ENCODE data around the gene FEV.

Gene FEV

GRCh38 chr2:218992196-218992595, 7.2 kb upstream of the FEV start:
- no peak for DNase-seq

- no peak for DNase-seq
Measured at GRCh38 chr2:218991674-218992168, 6.7 kb upstream of the FEV start.

GRCh38 chr2:218990612-218991011, 5.6 kb upstream of the FEV start:
- no peak for DNase-seq

GRCh38 chr2:218990052-218990451, 5.1 kb upstream of the FEV start:
- DNase-seq = no peak

GRCh38 chr2:218988650-218989049, 3.7 kb upstream of the FEV start:
- no peak for DNase-seq

GRCh38 chr2:218988164-218988563, 3.2 kb upstream of the FEV start:
- no peak for DNase-seq

GRCh38 chr2:218986148-218986761, 1.3 kb upstream of the FEV start:
- DNase-seq = no peak

GRCh38 chr2:218985325-218986091, 524 bp upstream of the FEV start:
- DNase-seq = no peak

GRCh38 chr2:218984239-218985020, 554 bp downstream of the FEV start:
- DNase-seq = no peak

- DNase-seq = no peak
Measured at GRCh38 chr2:218983934-218984238, 1.1 kb downstream of the FEV start.

GRCh38 chr2:218983263-218983933, 1.6 kb downstream of the FEV start:
- no peak for DNase-seq

- DNase-seq = no peak
Measured at GRCh38 chr2:218982586-218983262, 2.3 kb downstream of the FEV start.

GRCh38 chr2:218981881-218982585, 3.0 kb downstream of the FEV start:
- no peak for DNase-seq

GRCh38 chr2:218981390-218981880, 3.5 kb downstream of the FEV start:
- peak; percentile 40 for DNase-seq

- DNase-seq = no peak
Measured at GRCh38 chr2:218980735-218981389, 4.1 kb downstream of the FEV start.

- DNase-seq = peak; percentile 63
Measured at GRCh38 chr2:218979846-218980734, 4.9 kb downstream of the FEV start.

GRCh38 chr2:218975060-218975777, 9.8 kb downstream of the FEV start:
- no peak for DNase-seq

- no peak for DNase-seq
Measured at GRCh38 chr2:218970894-218971293, 14.1 kb downstream of the FEV start.

GRCh38 chr2:218964041-218964771, 20.8 kb downstream of the FEV start:
- peak; percentile 89 for DNase-seq
